ENCODE results near the gene PRG2. TPM values are rescaled to one million over a fixed set of nuclear protein-coding genes. Genes with fewer than 3 reads are reported as not detected.
A peak's percentile ranks its signal among the peaks of the same experiment; 100 is the strongest.

The PRG2 gene
- total RNA-seq, 1 donor: not detected

DNA sequence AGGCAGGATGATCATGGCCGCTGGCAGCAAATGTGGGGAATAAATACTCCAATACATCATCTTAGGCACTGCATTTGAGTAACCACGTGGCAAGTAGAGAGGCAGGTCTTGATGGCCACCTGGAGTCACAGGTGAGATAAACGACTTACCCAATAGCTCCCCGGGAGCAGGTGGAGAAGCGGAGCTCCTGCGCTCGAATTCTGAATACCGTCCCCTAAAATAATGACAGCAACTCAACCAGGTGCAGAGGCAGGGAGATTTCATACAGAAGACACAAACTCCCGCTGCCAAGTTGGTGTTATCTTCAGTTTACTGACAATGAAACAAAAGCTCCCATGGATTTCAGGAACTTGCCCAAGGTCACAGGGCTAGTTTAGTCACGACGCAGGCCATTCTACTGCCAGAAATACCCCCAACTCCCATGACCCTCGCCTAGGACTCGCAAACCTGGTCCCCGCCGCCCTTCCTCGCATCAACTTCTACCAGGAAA, 36.0 kb upstream of the PRG2 start:
- peak; percentile 32 for DNase-seq (ENCODE audit: low read depth)
- TF ChIP-seq, protein P1, sequence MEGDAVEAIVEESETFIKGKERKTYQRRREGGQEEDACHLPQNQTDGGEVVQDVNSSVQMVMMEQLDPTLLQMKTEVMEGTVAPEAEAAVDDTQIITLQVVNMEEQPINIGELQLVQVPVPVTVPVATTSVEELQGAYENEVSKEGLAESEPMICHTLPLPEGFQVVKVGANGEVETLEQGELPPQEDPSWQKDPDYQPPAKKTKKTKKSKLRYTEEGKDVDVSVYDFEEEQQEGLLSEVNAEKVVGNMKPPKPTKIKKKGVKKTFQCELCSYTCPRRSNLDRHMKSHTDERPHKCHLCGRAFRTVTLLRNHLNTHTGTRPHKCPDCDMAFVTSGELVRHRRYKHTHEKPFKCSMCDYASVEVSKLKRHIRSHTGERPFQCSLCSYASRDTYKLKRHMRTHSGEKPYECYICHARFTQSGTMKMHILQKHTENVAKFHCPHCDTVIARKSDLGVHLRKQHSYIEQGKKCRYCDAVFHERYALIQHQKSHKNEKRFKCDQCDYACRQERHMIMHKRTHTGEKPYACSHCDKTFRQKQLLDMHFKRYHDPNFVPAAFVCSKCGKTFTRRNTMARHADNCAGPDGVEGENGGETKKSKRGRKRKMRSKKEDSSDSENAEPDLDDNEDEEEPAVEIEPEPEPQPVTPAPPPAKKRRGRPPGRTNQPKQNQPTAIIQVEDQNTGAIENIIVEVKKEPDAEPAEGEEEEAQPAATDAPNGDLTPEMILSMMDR (IDR thresholded peaks at IDR 0.05; ENCODE audit: insufficient read depth, low read depth, low read length): no peak
- H3K4me3 ChIP-seq (ENCODE audit: low read depth, low read length): peak overlapping the region; percentile 53

DNA sequence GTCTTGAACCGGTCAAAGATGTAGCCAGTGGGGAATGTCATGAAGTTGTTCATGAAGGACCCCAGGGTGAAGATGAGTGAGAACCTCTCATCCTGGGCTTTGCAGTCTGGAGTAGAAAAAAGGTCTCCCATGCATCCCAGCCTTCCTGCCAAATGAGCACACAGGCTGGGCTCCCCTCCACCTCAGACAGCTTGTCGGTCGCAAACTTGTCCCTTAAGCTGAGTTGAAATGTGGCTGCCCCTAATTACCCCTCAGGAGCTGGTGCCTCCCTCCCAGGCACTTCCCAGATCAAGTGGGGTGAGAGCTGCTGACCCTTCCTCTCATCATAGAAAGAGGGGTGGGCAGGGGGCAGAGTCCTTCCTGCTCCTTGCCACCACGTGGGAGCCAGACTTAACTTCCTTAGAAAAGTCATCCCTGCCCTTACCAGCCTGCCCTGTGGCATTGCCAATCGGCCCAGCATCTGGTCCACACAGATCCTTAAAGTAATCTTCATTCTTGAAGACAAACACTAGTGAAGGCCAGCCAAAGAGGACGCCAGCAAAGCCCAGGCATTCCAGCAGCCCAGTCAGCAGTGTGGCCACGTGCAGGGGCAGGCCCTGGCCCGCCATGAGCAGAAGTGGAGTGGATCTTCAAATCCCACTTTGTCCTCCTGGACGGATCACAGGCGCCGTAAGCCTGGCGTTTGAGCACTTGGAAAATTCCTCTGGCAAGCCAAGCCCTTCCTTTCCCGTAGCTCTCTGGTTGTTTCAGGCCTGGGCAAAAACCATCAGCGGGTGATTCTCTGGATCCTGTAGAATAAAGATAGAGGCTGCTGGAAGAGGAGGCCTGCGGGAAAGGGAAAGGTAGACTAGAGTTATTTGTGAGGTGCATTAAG, 35.4 kb upstream of the PRG2 start:
- peak overlapping the region; percentile 53 for H3K4me3 ChIP-seq (ENCODE audit: low read depth, low read length)
- DNase-seq (ENCODE audit: low read depth): peak; percentile 14
- TF ChIP-seq, protein P1 (IDR thresholded peaks at IDR 0.05; ENCODE audit: insufficient read depth, low read depth, low read length): no peak

DNA sequence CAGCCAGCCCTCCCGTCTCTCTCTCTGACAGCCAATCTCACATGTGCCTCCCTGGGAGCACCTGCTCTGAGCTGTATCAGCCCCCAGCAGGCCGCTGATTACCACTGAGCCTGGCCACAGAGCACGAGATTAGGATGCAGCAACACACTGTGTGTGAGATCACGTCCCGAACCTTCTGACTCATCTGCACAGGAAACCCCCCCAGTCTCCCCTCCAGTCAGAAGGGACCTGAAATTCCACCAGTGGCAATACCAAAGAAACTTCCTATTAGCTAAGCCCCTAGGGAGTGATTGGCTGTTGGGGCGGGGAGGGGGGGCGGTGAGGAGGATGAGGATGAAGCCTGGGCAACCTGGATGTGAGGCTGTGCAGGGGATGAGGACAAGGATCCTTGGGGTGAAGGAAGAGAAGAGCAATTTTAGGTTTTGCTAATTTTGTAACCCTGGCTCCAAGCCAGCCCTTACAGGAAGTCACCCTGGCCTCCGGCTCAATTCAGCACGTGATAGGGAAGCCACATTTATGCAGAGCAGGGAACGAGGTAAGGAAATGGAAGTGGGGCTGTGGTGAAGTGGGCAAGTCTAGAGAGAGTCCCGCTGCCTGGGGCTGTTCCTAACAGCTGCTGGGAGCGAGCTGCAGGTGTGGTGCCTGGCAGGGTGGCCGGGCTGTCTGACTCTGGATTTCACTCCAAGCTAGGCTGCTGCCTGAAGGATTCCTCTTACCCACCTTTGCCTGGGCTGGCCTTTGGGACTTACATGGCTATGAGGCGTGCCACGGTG, 34.5 kb upstream of the PRG2 start:
- H3K4me3 ChIP-seq (ENCODE audit: low read depth, low read length): no peak overlapping the region
- TF ChIP-seq, protein P1 (IDR thresholded peaks at IDR 0.05; ENCODE audit: insufficient read depth, low read depth, low read length): no peak
- DNase-seq (ENCODE audit: low read depth): peak; percentile 89

DNA sequence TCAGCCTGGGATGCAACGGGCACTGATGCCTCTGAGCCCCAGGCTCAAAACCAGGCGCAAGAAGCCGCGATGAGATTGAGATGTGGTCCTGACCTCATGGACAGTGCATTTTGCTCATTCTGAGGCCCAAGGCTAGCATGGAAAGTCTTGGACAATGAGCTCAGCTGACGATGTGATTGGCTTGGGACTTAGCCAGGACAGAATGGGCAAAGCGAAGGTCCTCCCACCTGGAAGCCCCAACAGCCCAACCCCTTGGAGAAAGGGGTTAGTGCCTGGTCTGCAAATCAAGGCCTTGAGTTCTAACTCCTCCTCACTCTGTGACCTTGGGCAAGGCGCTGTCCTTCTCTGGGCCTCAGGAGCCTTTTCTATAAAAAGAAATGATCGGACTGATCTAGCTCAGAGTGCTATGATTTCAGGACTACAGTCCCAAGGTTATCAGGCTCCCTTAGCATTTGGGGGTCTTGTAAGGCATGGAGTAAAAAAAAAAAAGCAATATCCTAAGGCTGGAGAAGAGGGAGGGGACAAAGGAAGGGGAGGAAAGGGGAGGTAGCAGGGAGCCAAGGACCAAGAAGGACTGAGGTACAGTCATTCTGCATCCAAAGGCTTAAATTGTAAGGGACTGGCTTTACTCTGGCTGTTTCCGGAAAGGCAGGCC, 33.8 kb upstream of the PRG2 start:
- no peak for DNase-seq (ENCODE audit: low read depth)
- H3K4me3 ChIP-seq (ENCODE audit: low read depth, low read length): no peak overlapping the region
- TF ChIP-seq, protein P1 (IDR thresholded peaks at IDR 0.05; ENCODE audit: insufficient read depth, low read depth, low read length): no peak

DNA sequence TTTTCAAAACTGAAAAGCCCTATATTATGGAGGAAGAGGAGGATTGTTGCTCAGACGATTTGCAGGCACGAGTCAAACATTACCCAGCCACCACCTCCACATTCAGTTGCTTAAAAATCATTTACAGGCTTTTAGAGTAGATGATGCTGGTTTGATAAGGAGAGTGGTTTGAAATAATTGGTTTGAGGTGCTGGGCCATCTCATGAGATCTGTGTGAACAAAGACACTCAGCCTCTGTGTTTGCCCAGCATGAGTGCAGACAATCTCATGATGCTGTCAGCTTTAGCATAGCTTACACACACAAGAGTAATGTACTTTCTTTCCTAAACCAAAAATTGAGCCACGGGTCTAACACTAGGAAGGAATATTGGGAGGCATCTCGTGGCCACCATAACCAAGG, 32.2 kb upstream of the PRG2 start:
- no peak for DNase-seq (ENCODE audit: low read depth)
- H3K4me3 ChIP-seq (ENCODE audit: low read depth, low read length): no peak overlapping the region
- TF ChIP-seq, protein P1 (IDR thresholded peaks at IDR 0.05; ENCODE audit: insufficient read depth, low read depth, low read length): no peak

DNA sequence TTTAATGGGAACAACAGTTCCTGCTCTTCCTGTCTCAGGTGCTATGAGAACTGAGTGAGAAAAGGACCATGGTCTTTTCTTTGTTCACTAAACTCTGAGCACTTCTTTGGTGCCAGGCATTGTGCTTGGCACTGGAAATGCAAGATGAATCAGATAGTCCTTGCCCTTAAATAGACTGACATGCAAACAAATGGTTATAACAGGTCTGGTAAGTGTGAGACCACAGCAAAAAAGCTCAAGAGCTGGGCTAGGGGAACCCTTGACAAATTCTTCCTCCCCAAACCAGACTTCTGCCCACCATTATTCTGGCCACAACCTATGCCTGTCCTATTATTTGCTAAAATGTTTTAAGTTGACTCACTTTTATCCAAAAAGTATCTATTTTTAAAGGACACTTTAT, 31.4 kb upstream of the PRG2 start:
- TF ChIP-seq, protein P1 (IDR thresholded peaks at IDR 0.05; ENCODE audit: insufficient read depth, low read depth, low read length): no peak
- no peak overlapping the region for H3K4me3 ChIP-seq (ENCODE audit: low read depth, low read length)
- no peak for DNase-seq (ENCODE audit: low read depth)

All from fibroblast of villous mesenchyme (primary cell).